Choroid plexus epithelial cell (primary cell): Measurements from ENCODE around the gene AATK.

Source experiments
- DNase-seq: peaks from one replicate; pipeline ENCODE4 v3.0.0-alpha.2; 2010; ENCODE audit warnings: low read depth
- H3K4me3 ChIP-seq: 2 replicates; pipeline ENCODE4 v1.5.1; 2011; ENCODE audit warnings: low read depth, mild to moderate bottlenecking, control low read depth, low read length, moderate library complexity
- CTCF ChIP-seq: conservative IDR thresholded peaks from 2 replicates; pipeline ENCODE4 v1.5.1; 2011; ENCODE audit warnings: low read depth, mild to moderate bottlenecking, control low read depth, inconsistent platforms, low read length, moderate library complexity

AATK gene

GRCh38 chr17:81120695-81121621 is 45.1 kb downstream of the AATK start:
- no peak for TF ChIP-seq CTCF
- no peak overlapping the region for H3K4me3 ChIP-seq
- no peak for DNase-seq

GRCh38 chr17:81120149-81120484 is 45.9 kb downstream of the AATK start:
- DNase-seq, result no peak
- TF ChIP-seq CTCF, result no peak
- no peak overlapping the region for H3K4me3 ChIP-seq

GRCh38 chr17:81119223-81120148 is 46.5 kb downstream of the AATK start:
- no peak for TF ChIP-seq CTCF
- H3K4me3 ChIP-seq, result peak overlapping the region; percentile 52
- peak; percentile 92 for DNase-seq

- no peak for DNase-seq
- TF ChIP-seq CTCF, result no peak
- peak overlapping the region; percentile 52 for H3K4me3 ChIP-seq
Measured at GRCh38 chr17:81118308-81119221, 47.5 kb downstream of the AATK start.

GRCh38 chr17:81117672-81118198 is 48.3 kb downstream of the AATK start:
- no peak overlapping the region for H3K4me3 ChIP-seq
- DNase-seq, result no peak
- TF ChIP-seq CTCF, result no peak

GRCh38 chr17:81116704-81117103 is 49.3 kb downstream of the AATK start:
- TF ChIP-seq CTCF, result no peak
- no peak for DNase-seq
- no peak overlapping the region for H3K4me3 ChIP-seq
